ENCODE results near the gene SLCO2A1.

GRCh38 chr3:133987948-133988484 lies 41.7 kb downstream of the SLCO2A1 start:
- TF ChIP-seq CTCF (IDR thresholded peaks at IDR 0.05) (no peak), POLR2AphosphoS5 (IDR thresholded peaks at IDR 0.05) (no peak)

Data from breast epithelium (tissue), 3 donors.